IPS-NIHi7 (cell line): ENCODE data around the gene KIAA1549.
A peak's percentile ranks its signal among the peaks of the same experiment; 100 is the strongest.
"Not testable (repeated sequence)": the region's sequence is repeated elsewhere in the genome, so short reads cannot be mapped to it uniquely, and the experiment has no call there.

Source experiments
- DNase-seq: peaks from one replicate; pipeline ENCODE4 v3.0.0; 2012; ENCODE audit warnings: mixed read lengths; ENCODE audit errors: extremely low spot score

Gene KIAA1549

GRCh38 chr7:138814816-138815332 lies 166.3 kb downstream of the KIAA1549 start:
- DNase-seq, result no peak

GRCh38 chr7:138813945-138814344 lies 167.2 kb downstream of the KIAA1549 start:
- DNase-seq, result no peak

GRCh38 chr7:138811327-138811726 lies 169.9 kb downstream of the KIAA1549 start:
- DNase-seq, result not testable (repeated sequence)

- no peak for DNase-seq
Observed at GRCh38 chr7:138809346-138809745, 171.8 kb downstream of the KIAA1549 start.

GRCh38 chr7:138804618-138805017 lies 176.6 kb downstream of the KIAA1549 start:
- no peak for DNase-seq

- DNase-seq, result no peak
Observed at GRCh38 chr7:138802706-138803105, 178.5 kb downstream of the KIAA1549 start.

- DNase-seq, result no peak
Observed at GRCh38 chr7:138801256-138801655, 179.9 kb downstream of the KIAA1549 start.

GRCh38 chr7:138799336-138800000 lies 181.7 kb downstream of the KIAA1549 start:
- no peak for DNase-seq

- DNase-seq, result no peak
Observed at GRCh38 chr7:138798836-138799235, 182.4 kb downstream of the KIAA1549 start.

- peak; percentile 78 for DNase-seq
Observed at GRCh38 chr7:138797715-138798320, 183.4 kb downstream of the KIAA1549 start, which contains the start of the genes ATP6V0A4 and TMEM213. Gene ATP6V0A4, minus strand, starts transcription at chr7:138798196. Its CDS starts 26,949 bp downstream, at chr7:138771247. Gene TMEM213, plus strand, starts transcription at chr7:138797994. Its CDS starts 111 bp downstream, at chr7:138798105.

- not testable (repeated sequence) for DNase-seq
Observed at GRCh38 chr7:138797046-138797445, 184.1 kb downstream of the KIAA1549 start.

- DNase-seq, result no peak
Observed at GRCh38 chr7:138796038-138796615, 185.1 kb downstream of the KIAA1549 start.

GRCh38 chr7:138785587-138786437 lies 195.4 kb downstream of the KIAA1549 start:
- DNase-seq, result no peak

- no peak for DNase-seq
Observed at GRCh38 chr7:138784692-138785091, 196.5 kb downstream of the KIAA1549 start.
